ENCODE results near the gene STAM2.
"Not testable (repeated sequence)": the region's sequence is repeated elsewhere in the genome, so short reads cannot be mapped to it uniquely, and the experiment has no call there.

Gene STAM2

GRCh38 chr2:152120430-152120829 lies 55.1 kb downstream of the STAM2 start:
- peak; percentile 12 for FAIRE-seq
- no peak for DNase-seq (ENCODE audit: extremely low spot score, insufficient read length, low read depth)

- DNase-seq (ENCODE audit: extremely low spot score, insufficient read length, low read depth) (no peak), FAIRE-seq (no peak)
Measured at GRCh38 chr2:152115952-152116351, 59.6 kb downstream of the STAM2 start.

DNA sequence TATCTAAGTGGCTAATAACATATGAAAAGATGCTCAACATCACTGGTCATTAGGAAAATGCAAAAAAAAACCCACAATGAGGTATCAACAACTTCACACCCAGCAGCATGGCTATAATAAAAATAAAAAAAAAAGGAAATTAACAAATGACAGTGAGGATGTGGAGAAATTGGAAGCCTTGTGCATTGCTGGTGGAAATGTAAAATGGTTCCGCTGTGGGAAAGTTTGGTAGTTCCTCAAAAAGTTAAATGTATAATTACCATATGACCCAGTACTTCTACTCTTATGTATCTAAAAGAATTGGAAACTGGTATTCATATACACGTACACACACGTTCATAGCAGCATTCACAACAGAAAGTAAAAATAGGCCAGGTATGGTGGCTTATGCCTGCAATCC lies 61.2 kb downstream of the STAM2 start:
- DNase-seq (ENCODE audit: extremely low spot score, insufficient read length, low read depth) (no peak), FAIRE-seq (no peak)

DNA sequence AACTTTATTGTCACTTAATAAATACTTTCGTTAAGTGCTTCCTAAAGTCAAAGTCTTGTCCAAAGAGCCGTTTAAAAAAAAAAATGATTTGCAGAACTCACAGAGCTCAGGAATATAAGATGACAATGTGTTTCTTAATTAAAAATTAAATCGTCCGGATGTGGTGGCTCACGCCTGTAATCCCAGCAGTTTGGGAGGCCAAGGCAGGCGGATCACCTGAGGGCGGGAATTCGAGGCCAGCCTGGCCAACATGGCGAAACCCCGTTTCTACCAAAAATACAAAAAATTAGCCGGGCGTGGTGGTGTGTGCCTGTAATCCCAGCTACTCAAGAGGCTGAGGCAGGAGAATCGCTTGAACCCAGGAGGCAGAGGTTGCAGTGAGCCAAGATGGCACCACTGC lies 68.4 kb downstream of the STAM2 start:
- DNase-seq (ENCODE audit: extremely low spot score, insufficient read length, low read depth); FAIRE-seq: not testable (repeated sequence)

- DNase-seq (ENCODE audit: extremely low spot score, insufficient read length, low read depth) (no peak), FAIRE-seq (no peak)
Measured at GRCh38 chr2:152106464-152106863, 69.1 kb downstream of the STAM2 start.

GRCh38 chr2:152103271-152103670 lies 72.3 kb downstream of the STAM2 start:
- no peak for FAIRE-seq
- DNase-seq (ENCODE audit: extremely low spot score, insufficient read length, low read depth) = no peak

GRCh38 chr2:152100961-152101360 lies 74.6 kb downstream of the STAM2 start:
- DNase-seq (ENCODE audit: extremely low spot score, insufficient read length, low read depth) (no peak), FAIRE-seq (no peak)

DNA sequence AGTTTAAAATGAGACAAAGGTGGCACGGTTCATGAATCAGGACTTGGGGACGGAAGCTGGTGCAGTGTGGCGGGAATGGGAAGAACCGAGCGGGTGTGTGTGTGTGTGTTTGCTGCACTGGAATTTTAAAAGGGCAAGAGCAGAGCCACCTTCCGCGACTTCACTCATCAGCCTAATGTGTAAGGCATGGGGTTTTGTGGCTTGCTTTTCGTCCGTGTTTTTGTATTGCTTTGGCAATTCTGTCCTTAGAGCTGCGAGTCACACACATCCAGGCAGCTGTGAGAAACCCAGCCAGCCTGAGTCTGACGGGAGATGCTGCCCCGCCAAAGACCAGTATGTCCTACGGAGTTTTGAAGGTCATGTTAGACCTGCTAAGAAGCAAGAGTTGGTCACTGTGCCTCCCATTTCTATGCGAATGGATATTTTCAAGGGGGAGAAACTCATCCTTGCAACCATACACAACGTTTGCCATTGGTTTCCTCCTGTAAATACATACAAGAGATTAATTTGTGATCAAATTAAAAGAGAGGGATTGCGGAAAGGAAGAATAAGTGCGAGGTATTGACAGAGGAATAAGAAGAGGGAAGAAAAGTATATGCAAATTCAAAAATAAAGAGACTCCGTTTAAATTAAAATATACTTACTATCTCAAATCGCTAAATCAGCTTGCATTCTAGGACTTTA lies 76.1 kb downstream of the STAM2 start:
- DNase-seq (ENCODE audit: extremely low spot score, insufficient read length, low read depth) (no peak), FAIRE-seq (peak; percentile 50)

- peak; percentile 18 for DNase-seq (ENCODE audit: extremely low spot score, insufficient read length, low read depth)
- no peak for FAIRE-seq
Measured at GRCh38 chr2:152098496-152099366, 76.8 kb downstream of the STAM2 start, which contains the start of gene CACNB4. CACNB4 (minus strand) TSS chr2:152099044.

GRCh38 chr2:152097801-152098495 lies 77.6 kb downstream of the STAM2 start:
- FAIRE-seq (no peak), DNase-seq (ENCODE audit: extremely low spot score, insufficient read length, low read depth) (peak; percentile 14)

DNA sequence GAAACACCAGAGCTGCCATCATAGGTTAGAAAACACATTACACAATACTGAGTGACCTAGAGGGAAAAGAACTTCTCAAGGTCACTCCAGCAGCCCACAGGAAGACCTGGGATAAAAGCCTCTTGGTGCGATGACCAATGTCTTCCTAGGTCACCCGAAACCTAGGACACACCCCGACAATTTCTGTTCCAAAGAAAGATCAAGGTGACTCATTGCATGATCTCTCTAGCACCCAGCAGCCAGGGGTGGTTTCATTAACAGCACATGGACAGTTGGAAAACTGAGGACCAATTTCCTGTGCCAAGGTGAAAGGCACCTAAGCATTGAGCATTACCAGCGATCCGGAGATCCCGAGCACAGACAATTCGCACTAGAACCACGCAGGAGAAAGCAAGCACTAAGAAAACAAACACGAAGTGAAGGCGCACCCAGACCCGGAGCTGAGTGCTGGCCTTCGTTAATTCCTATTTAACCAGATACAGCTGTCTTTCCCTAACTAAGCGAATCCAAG lies 78.2 kb downstream of the STAM2 start:
- no peak for DNase-seq (ENCODE audit: extremely low spot score, insufficient read length, low read depth)
- FAIRE-seq = peak; percentile 59

DNA sequence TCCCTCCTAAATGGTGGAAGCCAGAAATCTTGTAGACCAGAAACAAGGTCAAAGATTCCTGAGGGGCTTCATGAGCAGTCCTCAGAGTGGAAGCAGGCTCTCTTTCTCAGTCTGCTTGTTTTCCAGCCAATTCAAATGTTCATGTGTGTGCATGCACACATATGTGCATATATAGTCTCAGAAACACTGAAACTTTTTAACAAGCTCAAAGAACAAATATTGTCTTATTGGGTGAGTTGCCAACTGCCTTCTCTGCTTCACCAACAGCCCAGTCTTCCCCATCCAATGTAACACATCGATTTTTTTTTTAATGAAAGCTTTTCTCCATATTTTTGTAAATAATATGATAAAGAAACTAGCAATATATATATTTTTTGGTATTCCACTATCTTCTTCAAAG lies 80.4 kb downstream of the STAM2 start:
- FAIRE-seq (no peak), DNase-seq (ENCODE audit: extremely low spot score, insufficient read length, low read depth) (no peak)

GRCh38 chr2:152094014-152094413 lies 81.5 kb downstream of the STAM2 start:
- FAIRE-seq (peak; percentile 69), DNase-seq (ENCODE audit: extremely low spot score, insufficient read length, low read depth) (no peak)

DNA sequence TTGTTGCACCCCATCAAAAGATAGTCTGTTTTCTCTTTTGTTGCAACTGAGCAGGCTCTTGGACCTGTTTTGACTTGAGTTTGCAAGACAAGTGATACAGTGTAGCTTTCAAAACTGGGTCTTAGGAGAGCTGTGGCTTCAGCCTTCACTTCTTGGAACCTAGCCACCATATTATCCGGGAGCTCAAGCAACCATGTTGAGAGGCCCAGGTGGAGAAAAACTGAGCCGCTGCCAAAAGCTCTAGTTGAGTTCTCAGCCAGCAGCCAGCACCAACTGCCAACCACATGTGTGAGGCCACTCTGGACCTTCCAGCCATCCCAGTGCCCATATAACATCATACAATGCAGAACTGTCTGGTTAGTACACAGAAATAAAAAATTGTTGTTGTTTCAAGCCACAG lies 82.1 kb downstream of the STAM2 start:
- FAIRE-seq = peak; percentile 39
- no peak for DNase-seq (ENCODE audit: extremely low spot score, insufficient read length, low read depth)

DNA sequence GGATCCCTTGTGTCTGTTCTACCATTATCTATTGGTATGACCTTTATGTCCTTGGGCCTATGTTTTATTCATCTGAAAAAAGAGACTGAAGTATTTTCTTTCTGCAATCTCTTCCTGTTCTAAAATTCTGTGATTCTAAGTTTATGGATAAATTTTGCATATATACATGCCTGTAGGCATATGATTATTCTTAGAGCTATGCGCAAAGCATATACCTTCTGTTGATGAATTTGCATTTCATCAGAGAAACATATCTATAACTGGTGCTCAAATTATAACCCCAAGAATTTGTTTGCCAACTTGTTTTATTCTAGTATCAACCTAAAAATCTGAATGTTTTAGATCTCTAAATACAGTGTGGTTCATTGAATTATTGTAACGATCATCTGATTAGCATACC lies 83.5 kb downstream of the STAM2 start:
- no peak for DNase-seq (ENCODE audit: extremely low spot score, insufficient read length, low read depth)
- no peak for FAIRE-seq

DNA sequence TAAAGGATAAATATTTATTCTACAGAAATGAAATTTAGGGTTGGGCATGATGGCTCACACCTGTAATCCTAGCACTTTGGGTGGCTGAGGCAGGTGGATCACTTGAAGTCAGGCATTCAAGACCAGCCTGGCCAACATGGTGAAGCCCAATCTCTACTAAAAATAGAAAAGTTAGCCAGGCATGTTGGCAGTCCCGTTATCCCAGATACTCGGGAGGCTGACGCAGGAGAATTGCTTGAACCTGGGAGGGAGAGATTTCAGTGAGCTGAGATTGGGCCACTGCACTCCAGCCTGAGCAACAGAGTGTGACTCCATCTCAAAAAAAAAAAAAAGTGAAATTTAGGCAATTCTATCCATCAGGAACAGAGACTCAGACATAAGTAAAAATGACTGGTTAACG lies 84.8 kb downstream of the STAM2 start:
- FAIRE-seq = not testable (repeated sequence)

GRCh38 chr2:152089238-152089637 lies 86.3 kb downstream of the STAM2 start:
- DNase-seq (ENCODE audit: extremely low spot score, insufficient read length, low read depth) = no peak
- no peak for FAIRE-seq

More for the DNA sequence above, 84.8 kb downstream of the STAM2 start:
- DNase-seq (ENCODE audit: extremely low spot score, insufficient read length, low read depth) = not testable (repeated sequence)

DNA sequence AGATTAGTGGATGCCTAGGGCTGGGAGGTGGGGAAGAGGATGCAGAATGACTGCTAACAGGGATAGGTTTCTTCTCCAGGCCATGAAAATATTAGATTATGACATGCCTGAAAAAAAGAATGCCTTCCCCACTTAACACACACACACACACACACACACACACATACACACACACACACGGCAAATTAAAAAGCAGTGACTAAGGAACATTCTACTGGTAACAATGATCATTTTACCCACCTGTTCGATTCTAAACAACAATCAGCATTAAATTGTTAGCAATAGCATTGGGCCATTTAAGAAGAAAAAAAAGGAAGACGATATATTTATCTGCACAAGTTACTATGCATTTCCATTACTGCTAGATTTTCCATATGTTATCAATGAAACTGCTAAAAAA lies 87.6 kb downstream of the STAM2 start:
- DNase-seq (ENCODE audit: extremely low spot score, insufficient read length, low read depth) (no peak), FAIRE-seq (no peak)

- DNase-seq (ENCODE audit: extremely low spot score, insufficient read length, low read depth) = no peak
Measured at GRCh38 chr2:152086231-152086630, 89.3 kb downstream of the STAM2 start.

DNA sequence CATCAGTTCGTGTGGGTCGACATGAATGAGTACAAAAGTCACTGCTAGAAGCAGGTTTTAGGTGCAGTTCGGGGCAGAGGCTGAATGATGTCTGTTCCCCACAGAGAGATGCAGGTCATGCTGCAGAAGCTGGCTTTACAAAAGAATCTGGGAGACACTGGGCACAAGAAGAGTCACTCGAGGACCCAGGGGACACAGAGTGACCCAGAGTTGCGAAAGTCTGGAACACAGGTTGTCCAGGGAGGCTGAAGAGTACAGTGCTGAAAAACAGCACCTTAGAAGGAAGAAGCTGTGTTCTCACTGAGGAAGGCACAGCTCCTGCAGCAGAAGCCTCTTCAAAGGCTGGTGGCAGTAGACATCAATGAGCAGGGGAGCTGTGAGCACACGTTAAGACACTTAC lies 91.5 kb downstream of the STAM2 start:
- no peak for FAIRE-seq
- no peak for DNase-seq (ENCODE audit: extremely low spot score, insufficient read length, low read depth)

More at GRCh38 chr2:152086231-152086630, 89.3 kb downstream of the STAM2 start:
- peak; percentile 5 for FAIRE-seq

Data from GM18507 (cell line).